NB4 (cell line): ENCODE data around the gene C2orf92.

Source experiments
- CTCF ChIP-seq: IDR thresholded peaks from one replicate; pipeline ENCODE4 v1.5.1; 2012; ENCODE audit warnings: low read depth, low read length
- POLR2A ChIP-seq: IDR thresholded peaks from 2 replicates; pipeline ENCODE4 v1.6.1; 2011; ENCODE audit warnings: mild to moderate bottlenecking; ENCODE audit not compliant: insufficient read length; ENCODE audit errors: extremely low read depth

DNA sequence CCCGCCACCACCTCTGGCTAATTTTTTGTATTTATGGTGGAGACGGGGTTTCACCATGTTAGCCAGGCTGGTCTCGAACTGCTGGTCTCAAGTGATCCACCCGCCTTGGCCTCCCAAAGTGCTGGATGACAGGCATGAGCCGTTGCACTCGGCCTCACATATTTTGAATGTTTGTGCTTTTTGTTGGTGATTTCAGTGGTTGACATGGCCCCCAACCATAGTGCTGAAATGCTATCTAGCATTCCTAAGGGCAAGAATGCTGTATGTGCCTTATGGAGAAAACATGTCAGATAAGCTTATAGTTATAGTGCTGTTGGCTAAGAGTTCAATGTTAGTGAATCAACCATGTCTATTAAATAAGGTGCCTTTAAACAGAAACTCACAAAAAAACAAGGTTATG, 52.7 kb downstream of the C2orf92 start:
- TF ChIP-seq CTCF (no peak), POLR2A (no peak)
